K562 (cell line): ENCODE data around the gene WDR47. TPM values are rescaled to one million over a fixed set of nuclear protein-coding genes. Genes with fewer than 3 reads are reported as not detected.
A peak's percentile ranks its signal among the peaks of the same experiment; 100 is the strongest.

ENCODE experiments used
- C11orf30 ChIP-seq: fragments of 450-650 bp; IDR thresholded peaks from 2 replicates; pipeline ENCODE4 v1.6.1; 2016; ENCODE audit warnings: low read depth, mild to moderate bottlenecking
- CREBBP ChIP-seq: IDR thresholded peaks from one replicate; pipeline ENCODE4 v1.6.1; 2012; ENCODE audit warnings: low read depth, mild to moderate bottlenecking, control low read depth, inconsistent platforms, low read length
- E2F4 ChIP-seq: sonication (generic); formaldehyde crosslinking; IDR thresholded peaks from 2 replicates; pipeline ENCODE4 v1.8.0; 2022; ENCODE audit warnings: mild to moderate bottlenecking, low read depth, missing genetic modification reagents
- E2F8 ChIP-seq: fragments of 450-650 bp; IDR thresholded peaks from 2 replicates; pipeline ENCODE4 v1.7.1; 2018; ENCODE audit warnings: mild to moderate bottlenecking, low read depth; ENCODE audit not compliant: partially characterized antibody
- MTA1 ChIP-seq: fragments of 450-650 bp; IDR thresholded peaks from 2 replicates; pipeline ENCODE4 v1.6.1; 2017; ENCODE audit warnings: borderline replicate concordance
- NRF1 ChIP-seq, 2 experiments: fragments of 450-650 bp; IDR thresholded peaks in 1 of 2; conservative IDR thresholded peaks in 1 of 2; 2 replicates each; pipeline ENCODE4 v1.6.1; 2014; ENCODE audit warnings: mild to moderate bottlenecking in 2 of 2
- RBM14 ChIP-seq: fragments of 200-400 bp; formaldehyde crosslinking; IDR thresholded peaks from 2 replicates; pipeline ENCODE4 v1.6.1; 2018; ENCODE audit warnings: low read depth, mild to moderate bottlenecking, low read length, moderate library complexity, borderline replicate concordance; ENCODE audit not compliant: insufficient read depth
- TCFL5 ChIP-seq: fragments of 250-450 bp; sonication (Bioruptor Pico); conservative IDR thresholded peaks from 2 replicates; pipeline ENCODE4 v1.6.1; 2021; ENCODE audit warnings: mild to moderate bottlenecking, moderate library complexity, matching md5 sums
- TGIF2 ChIP-seq: sonication (generic); formaldehyde crosslinking; IDR thresholded peaks from 2 replicates; pipeline ENCODE4 v1.8.1; 2022; ENCODE audit warnings: mild to moderate bottlenecking, missing genetic modification reagents, moderate library complexity
- U2AF1 ChIP-seq: fragments of 200-400 bp; formaldehyde crosslinking; optimal IDR thresholded peaks from 2 replicates; pipeline ENCODE3; 2017; ENCODE audit warnings: mild to moderate bottlenecking, low read depth, low read length, moderate library complexity
- ZBTB34 ChIP-seq: fragments of 250-450 bp; sonication (Bioruptor Pico); IDR thresholded peaks from 2 replicates; pipeline ENCODE4 v1.8.0; 2021; ENCODE audit warnings: mild to moderate bottlenecking, moderate library complexity
- ZNF12 ChIP-seq: sonication (generic); formaldehyde crosslinking; IDR thresholded peaks from 2 replicates; pipeline ENCODE4 v1.4.0; 2020; ENCODE audit warnings: mild to moderate bottlenecking, missing genetic modification reagents
- ZNF318 ChIP-seq, 2 experiments: fragments of 450-650 bp; IDR thresholded peaks; 2 replicates each; pipeline ENCODE4 v1.6.1; 2016; ENCODE audit warnings: mild to moderate bottlenecking in 2 of 2, borderline replicate concordance in 1 of 2, low read depth in 1 of 2, moderate library complexity in 1 of 2
- polyA plus RNA-seq, 8 experiments: library from polyadenylated mRNA; depleted of rRNA in 4 of 8; stranded (reverse) in 5 of 8; unstranded in 3 of 8; fragments of >200 nt; fragmentation: Nextera tagmentation in 2 of 8; fragmentation: Illumina TruSeq in 1 of 8; extraction: Ambion mirVana in 2 of 8; extraction: Trizol in 1 of 8; gene quantifications; 2 replicates each; pipeline versions ENCODE4 v1.2.1 to v1.2.3, GENCODE V29; 2011 to 2014; ENCODE audit warnings: inconsistent platforms in 1 of 8, missing spikeins in 1 of 8
- total RNA-seq, 7 experiments: library from RNA; depleted of rRNA in 6 of 7; stranded (reverse); fragments of >200 nt in 6 of 7; fragmentation: Illumina TruSeq in 2 of 7; extraction: Trizol in 2 of 7; gene quantifications; 2 replicates each; pipeline versions ENCODE4 v1.2.1 to v1.2.3, GENCODE V29; 2011 to 2021; ENCODE audit warnings: low replicate concordance in 1 of 7

Gene WDR47
- total and polyA plus RNA-seq, 9 of the 15 experiments (the other 6 are each of a cell fraction or from before 2014, with no cell fraction given): 1.3 to 10.1 (median 4.9) TPM

GRCh38 chr1:108963052-108963686 lies 78.7 kb downstream of the WDR47 start, which contains the start of gene CLCC1 (continued):
- TF ChIP-seq E2F8 (peak; percentile 83), ZNF318 (IDR thresholded peaks at IDR 0.05; ENCODE audit: borderline replicate concordance in 1 of 2, low read depth in 1 of 2) (no peak), RBM14 (no peak), TCFL5 (CRISPR knock-in tag) (no peak), TGIF2 (CRISPR knock-in tag) (peak; percentile 81; the same call in 1 of the 2 replicates), NRF1 (conservative IDR thresholded peaks at IDR 0.05 in 1 of 2, IDR thresholded peaks at IDR 0.05 in 1 of 2) (peak; percentile 88 to 89), E2F4 (no peak), C11orf30 (no peak), MTA1 (no peak), ZBTB34 (CRISPR knock-in tag) (no peak), CREBBP (no peak), U2AF1 (peak; percentile 97), ZNF12 (CRISPR knock-in tag) (peak; percentile 75)
